ENCODE data around the gene CLPTM1L. TPM values are rescaled to one million over a fixed set of nuclear protein-coding genes. Genes with fewer than 3 reads are reported as not detected.

CLPTM1L gene
- total RNA-seq, 2 donors from 2014 or later = 68.0 to 89.4 TPM

DNA sequence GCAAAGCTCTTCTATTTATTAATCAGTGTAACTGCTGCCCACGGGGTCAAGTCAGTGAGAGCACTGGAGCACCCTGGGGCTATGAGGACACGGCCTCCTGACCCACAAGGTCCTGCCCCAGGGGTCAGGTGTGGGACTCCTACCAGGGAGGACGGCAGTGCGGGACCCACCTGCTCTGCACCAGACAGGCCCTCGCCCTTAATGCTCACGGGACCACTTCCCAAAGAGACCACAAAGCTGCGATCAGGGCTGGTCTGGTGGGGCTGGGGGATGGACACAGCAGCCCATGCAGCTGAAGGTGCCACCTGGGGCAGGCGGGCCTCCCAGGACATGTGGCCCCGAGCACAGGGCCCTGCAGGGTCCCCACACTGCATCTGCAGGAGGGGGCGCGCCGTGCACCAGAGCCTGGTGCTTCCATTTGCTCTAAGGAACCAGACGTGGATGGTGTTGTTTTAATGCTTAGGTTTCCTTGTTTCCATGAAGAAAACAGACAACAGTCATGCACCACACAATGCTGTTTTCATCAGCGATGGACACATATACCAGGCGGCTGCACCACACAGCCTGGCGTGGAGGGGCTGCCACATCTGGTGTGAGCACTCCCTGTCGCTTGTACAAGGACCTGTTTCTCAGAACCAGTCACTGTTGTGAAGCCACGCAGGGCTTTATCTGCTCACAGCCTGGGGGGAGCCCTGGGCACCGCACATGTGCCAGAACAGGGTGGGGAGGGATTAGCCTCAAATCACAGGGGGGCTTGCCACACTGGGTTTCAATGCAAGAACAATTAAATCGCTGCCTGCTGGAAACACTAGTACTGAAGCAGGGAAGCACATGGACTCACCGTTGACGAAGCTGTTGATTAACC lies 22.6 kb downstream of the CLPTM1L start:
- peak; percentile 35 for DNase-seq
- Mint-ChIP-seq H3K9me3 (no peaks in the 10 kb centered on the region), H3K36me3 (ENCODE audit: low read depth) (peaks cover 73% of the 10 kb centered on the region), H3K4me1 (peaks cover under 1% of the 10 kb centered on the region), H3K27me3 (ENCODE audit: insufficient read depth) (no peaks in the 10 kb centered on the region), H3K4me3 (no peak overlapping the region), H3K27ac (no peak overlapping the region)
- Histone ChIP-seq H3K9me3 (ENCODE audit: control insufficient read depth, low read length) (peaks cover 18% of the 10 kb centered on the region), H3K27ac (ENCODE audit: low read depth, low read length) (no peak overlapping the region), H3K36me3 (ENCODE audit: control insufficient read depth, insufficient read depth, low read length) (peaks cover 77% of the 10 kb centered on the region), H3K27me3 (ENCODE audit: control insufficient read depth, insufficient read depth, low read length, poor library complexity, severe bottlenecking) (no peaks in the 10 kb centered on the region), H3K9ac (ENCODE audit: extremely low read depth, low read length, poor library complexity, severe bottlenecking) (no peak overlapping the region), H3K4me1 (ENCODE audit: control insufficient read depth, insufficient read depth, low read length) (no peaks in the 10 kb centered on the region), H3K4me3 (ENCODE audit: low read length) (no peak overlapping the region)
- TF ChIP-seq CTCF (conservative IDR thresholded peaks at IDR 0.05) = no peak
- 95 to 96% methylated on average over 16 to 22 of the region's 22 CpGs for WGBS, 2 experiments (ENCODE audit: insufficient coverage in 1 of 2, insufficient read length in 1 of 2)

DNA sequence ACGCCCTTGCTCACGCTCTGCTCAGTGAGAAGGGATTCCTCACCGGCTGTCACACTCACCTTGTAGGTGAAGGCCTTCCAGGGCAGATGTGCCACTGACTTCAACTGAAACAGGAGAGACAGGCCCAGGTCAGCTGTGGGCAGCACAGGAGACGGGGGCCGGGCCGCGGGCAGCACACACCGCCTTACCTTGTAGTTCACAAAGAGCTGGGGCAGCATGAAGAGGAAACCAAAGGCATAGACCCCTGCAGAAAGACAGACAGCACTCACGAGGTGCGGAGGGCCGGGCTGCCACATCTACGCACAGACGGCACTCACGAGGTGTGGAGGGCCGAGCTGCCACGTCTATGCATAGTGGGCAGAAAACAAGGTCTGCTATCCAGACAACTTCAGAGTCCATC lies 23.3 kb downstream of the CLPTM1L start:
- H3K27ac Mint-ChIP-seq = peak overlapping the region; percentile 36

More for the DNA sequence above, 23.3 kb downstream of the CLPTM1L start:
- WGBS, 2 experiments (ENCODE audit: insufficient coverage in 1 of 2, insufficient read length in 1 of 2) = 95 to 97% methylated on average over 11 to 16 of the region's 16 CpGs
- Histone ChIP-seq H3K9ac (ENCODE audit: extremely low read depth, low read length, poor library complexity, severe bottlenecking) (no peak overlapping the region), H3K9me3 (ENCODE audit: control insufficient read depth, low read length) (peaks cover 15% of the 10 kb centered on the region), H3K27ac (ENCODE audit: low read depth, low read length) (no peak overlapping the region), H3K4me1 (ENCODE audit: control insufficient read depth, insufficient read depth, low read length) (no peaks in the 10 kb centered on the region), H3K4me3 (ENCODE audit: low read length) (no peak overlapping the region), H3K27me3 (ENCODE audit: control insufficient read depth, insufficient read depth, low read length, poor library complexity, severe bottlenecking) (no peaks in the 10 kb centered on the region), H3K36me3 (ENCODE audit: control insufficient read depth, insufficient read depth, low read length) (peaks cover 80% of the 10 kb centered on the region)
- DNase-seq = peak; percentile 31
- peaks cover 70% of the 10 kb centered on the region for H3K36me3 Mint-ChIP-seq (ENCODE audit: low read depth)
- peaks cover 5% of the 10 kb centered on the region for H3K4me1 Mint-ChIP-seq
- no peaks in the 10 kb centered on the region for H3K9me3 Mint-ChIP-seq
- H3K4me3 Mint-ChIP-seq = no peak overlapping the region
- TF ChIP-seq CTCF (conservative IDR thresholded peaks at IDR 0.05) = no peak
- no peaks in the 10 kb centered on the region for H3K27me3 Mint-ChIP-seq (ENCODE audit: insufficient read depth)

Measured in endodermal cell (in vitro differentiated cells).